Measurements from ENCODE around the gene HPS5.
A peak's percentile ranks its signal among the peaks of the same experiment; 100 is the strongest.

The HPS5 gene

GRCh38 chr11:18320617-18321016 lies 1.3 kb downstream of the HPS5 start:
- DNase-seq = no peak

DNA sequence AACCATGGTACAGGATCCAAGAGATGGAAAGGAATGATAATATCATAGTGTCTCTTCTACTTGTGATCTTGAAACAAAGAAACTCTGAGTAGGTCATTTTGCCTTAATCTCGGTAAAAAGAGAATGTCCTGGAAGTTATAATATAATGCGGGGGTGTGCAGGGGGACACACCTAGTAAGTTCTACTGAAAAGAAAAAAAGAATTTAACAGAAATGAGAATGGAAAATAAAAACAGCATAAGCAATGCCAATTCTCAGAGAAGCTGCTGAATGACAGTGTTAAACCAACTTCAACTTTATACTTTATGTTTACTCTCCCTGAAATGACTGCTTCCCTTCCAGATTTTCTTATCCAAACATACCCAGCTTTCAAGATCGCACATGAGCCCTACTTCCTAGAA lies 2.0 kb downstream of the HPS5 start:
- no peak for DNase-seq

DNA sequence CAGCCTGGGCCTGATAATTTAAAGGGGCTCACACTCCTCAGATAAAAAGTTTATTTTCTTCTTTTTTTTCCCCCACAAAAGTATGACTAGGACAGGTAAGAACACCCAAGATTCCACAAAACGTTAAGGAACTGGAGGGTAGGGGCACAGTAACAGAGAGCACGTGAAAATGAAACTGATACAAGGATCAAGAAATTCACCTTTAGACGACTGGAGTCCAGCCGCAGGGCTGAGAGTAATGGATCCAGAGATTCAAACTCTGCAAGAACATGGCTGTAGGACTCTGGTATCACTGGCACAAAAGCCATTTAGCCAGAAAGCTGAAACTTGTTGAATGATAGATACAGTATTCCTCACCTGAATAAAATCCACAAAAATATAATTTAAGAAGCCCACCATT lies 4.4 kb downstream of the HPS5 start:
- DNase-seq = no peak

DNA sequence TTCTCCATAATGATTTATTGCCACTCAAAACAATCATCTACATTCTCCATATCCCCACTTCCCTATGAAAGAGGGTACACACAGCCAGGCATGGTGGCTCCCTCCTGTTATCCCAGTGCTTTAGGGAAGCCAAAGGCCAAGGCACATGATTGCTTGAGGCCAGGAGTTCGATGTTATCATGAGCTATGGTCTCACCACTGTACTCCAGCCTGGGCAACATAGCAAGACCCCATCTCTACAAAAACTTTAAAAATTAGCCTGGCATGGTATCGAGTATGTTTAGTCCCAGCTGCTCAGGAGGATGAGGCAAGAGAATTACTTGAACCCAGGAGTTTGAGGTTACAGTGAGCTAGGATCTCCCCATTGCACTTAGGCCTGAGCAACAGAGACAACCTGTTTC lies 6.0 kb downstream of the HPS5 start:
- DNase-seq = no peak

DNA sequence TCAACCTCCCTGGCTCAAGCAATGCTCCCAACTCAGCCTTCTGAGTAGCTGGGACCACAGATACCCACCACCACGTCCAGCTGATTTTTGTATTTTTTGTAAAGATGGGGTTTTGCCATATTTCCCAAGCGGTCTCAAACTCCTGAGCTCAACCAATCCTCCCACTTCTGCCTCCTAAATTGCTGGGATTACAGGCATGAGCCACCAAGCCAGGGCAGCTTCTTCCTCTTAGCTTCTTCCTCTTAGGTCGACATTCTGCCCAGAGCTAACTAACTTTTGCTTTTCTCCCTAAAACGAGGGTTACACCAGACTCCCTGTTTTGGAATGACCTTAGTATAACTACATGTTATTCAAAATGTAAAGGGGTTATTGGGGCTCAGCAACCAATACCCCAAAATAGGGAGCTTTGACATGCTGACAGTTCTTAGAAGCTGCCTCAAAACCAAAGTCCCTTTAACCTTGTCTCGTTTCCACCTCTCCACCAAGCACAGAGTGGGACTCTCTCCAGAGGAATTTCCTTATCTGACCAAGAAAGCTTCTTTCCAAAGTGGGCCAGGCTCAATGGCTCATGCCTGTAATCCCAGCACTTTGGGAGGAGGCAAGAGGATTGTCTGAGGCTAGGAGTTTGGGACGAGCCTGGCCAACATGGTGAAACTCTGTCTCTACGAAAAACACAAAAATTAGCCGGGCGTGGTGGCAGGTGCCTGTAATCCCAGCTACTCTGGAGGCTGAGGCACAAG lies 7.0 kb downstream of the HPS5 start:
- DNase-seq = peak; percentile 61

DNA sequence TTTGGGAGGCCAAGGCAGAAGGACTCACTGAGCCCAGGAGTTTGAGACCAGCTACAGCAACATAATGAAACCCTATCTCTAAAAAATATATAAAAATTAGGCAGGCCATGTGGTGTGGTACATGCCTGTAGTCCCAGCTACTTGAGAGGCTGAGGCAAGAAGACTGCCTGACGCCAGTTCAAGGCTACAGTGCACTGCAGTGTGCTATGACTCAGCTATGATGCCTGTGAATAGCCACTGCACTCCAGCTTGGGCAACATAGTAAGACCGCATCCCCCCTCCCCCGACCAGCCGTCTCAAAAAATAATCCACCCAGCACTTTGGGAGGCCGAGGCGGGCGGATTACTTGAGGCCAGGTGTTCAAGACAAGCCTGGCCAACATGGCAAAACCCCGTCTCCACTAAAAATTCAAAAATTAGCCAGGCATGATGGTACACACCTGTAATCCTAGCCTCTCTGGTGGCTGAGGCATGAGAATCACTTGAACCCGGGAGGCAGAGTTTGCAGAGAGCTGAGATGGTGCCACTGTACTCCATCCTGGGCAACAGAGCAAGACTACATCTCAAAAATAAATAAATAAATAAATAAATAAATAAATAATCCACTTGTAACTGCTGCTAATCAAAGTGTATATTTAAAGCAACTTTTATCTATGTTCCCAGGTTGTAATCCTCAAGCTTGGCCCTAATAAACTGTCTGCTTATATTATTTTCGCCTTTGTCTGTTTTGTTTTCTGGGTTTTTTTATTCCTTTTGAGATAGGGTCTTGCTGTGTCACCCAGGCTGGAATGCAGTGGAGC lies 7.8 kb downstream of the HPS5 start:
- peak; percentile 72 for DNase-seq

- no peak for DNase-seq
Measured at GRCh38 chr11:18312663-18313420, 9.1 kb downstream of the HPS5 start.

DNA sequence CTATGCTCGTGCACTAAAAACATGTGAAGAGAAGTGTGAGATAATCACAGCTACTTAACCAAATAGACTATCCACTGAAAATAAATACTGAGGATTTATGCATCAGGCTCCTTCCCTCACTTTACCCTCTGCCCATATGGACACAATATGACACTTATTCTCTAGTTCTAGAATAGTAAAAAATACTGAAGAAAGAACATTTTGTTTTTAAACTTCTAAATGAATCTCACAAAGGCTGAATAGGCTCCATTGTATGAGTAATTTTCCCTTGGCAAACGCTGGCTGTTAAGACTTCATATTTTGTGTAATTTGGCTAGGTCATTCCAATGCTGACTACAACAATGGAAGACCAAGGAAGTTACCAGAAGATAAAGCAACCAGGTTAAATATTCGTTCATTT lies 9.9 kb downstream of the HPS5 start:
- no peak for DNase-seq

GRCh38 chr11:18310800-18311340 lies 11.1 kb downstream of the HPS5 start:
- DNase-seq = no peak

- no peak for DNase-seq
Measured at GRCh38 chr11:18309691-18310090, 12.2 kb downstream of the HPS5 start.

DNA sequence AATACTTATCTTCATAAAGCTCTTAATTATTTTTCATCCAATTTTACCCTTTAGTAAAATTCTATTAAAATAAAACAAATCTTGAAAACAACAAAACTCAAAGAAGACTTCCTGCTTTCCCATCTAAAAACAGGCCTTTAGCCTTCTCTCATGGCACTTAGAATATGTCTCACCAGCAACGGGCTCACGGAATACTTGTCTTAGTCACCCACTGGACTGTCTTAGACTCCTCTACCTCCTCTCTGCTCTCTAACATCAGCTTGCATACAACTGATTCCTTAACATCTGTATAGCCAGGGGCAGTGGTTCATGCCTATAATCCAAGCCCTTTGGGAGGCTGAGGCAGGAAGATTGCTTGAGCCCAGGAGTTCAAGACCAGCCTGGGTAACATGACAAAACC lies 13.7 kb downstream of the HPS5 start:
- DNase-seq = no peak

DNA sequence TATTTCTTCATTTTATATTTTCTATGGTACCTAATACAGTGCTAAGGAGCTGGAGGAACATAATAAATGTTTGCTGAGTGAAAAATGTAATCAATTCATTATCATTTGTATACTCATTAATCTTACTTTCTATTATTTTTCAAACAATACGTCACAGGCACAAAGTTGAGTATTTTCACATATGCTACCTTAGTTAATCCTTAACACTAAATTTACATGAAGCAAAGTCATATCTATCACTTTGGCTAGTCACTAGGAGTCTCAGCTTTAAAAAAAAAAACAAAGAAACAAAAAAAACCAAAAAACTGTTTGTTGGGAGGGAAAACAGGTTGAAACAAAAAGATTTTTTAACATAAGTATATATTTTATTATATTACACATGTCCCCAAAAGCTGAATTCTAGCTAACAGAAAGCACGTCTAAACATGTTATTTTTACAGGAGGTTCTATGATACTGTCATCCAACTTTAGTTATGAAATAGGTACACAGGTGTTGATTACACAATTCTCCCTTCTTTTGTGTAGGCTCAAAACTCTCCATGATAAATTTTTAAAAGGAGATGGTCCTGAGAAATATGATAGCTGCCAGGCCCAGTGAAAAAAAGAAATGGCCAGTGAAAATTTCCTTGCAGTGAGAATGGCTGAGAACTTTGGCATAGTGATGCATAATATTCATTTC lies 14.3 kb downstream of the HPS5 start:
- no peak for DNase-seq

DNA sequence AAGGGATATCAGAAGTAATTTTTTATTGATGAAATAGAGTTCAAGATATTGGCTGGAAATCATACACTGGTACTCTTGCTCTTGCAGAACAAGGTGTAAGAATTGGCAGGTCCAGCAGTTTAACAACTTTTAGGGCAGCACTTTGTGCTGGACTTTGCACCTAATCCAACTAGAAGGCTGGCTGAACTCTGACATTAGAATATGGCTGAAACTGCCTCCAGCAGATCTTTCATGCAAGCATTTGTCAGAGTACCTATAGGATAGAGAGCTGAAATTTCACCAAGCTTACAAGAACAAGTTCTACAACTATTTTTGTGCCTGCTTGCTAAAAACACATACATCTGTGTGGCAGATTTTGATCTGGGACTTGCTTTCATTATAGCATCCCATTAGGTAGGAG lies 17.2 kb downstream of the HPS5 start:
- DNase-seq = no peak

DNA sequence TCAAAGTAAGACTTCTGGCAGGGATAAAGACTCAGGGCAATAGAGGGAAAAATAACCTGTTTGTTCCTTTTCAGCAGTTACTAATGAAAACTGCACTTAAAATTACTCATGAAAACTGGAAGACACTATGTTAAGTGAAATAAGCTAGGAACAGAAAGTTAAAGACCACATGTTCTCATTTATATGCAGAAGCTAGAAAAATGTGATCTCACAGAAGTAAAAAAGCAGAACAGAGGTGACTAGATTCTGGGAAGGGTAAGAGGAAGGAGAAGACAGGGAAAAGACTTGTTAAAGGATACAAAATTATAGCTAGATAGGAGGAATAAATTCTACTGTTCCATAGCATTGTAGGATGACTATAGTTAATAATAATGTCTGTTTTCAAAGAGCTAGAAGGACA lies 22.2 kb downstream of the HPS5 start:
- no peak for DNase-seq

DNA sequence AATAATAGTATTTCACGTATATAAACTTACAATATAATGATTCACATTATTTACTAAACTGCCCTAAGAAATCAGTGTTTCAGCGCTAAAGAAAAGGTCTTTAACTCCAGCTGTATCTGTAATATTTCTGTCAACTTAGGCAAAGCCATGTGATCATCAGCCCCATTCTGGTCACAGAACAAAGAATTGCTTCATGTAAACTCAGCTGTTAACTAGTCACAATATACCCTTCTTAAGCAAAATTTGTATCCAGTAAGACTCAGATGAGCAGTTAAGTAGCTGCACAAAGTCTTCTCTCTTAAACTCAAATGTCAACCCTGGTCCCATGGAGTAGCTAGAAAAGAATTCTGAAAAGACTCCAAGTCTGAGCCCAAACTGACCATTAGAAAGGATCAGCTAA lies 26.6 kb downstream of the HPS5 start:
- DNase-seq = no peak

GRCh38 chr11:18294862-18295261 lies 27.1 kb downstream of the HPS5 start:
- no peak for DNase-seq

DNA sequence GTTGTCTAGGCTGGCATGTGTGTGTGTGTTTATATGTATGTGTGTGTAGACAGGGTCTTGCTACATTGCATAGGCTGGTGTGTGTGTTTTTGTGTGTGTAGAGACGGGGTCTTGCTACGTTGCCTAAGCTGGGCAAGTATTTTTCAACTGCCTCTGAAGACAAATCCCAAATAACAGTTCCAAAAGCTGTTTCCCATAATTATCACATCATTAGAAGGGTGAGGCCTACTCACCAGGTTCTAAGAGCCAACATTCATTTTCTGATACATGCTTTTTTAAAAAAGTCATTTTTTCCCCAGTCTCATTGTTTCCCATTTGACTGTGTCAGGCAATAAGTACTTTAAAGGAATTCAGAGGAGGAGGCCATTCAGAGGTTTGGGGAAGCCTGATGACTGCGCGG lies 33.0 kb downstream of the HPS5 start:
- DNase-seq = no peak

DNA sequence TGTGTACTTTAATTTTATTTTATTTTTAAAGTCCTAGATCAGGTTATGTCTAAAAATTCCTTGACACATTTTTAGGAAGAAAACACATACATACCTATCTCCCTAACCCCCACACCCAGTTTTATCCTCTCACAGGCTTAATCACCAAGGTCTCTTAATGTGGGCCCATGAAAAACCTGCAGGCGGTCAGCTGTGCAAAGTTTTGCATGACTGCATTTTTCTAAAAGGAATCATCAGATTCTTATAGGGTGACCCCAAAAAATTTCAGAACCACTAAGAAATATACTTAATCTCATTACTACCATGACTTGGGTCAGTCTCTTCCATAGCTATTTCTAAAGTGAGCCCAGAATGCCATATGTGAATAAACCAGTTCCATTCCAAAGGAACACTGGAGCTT lies 36.1 kb downstream of the HPS5 start:
- no peak for DNase-seq

DNA sequence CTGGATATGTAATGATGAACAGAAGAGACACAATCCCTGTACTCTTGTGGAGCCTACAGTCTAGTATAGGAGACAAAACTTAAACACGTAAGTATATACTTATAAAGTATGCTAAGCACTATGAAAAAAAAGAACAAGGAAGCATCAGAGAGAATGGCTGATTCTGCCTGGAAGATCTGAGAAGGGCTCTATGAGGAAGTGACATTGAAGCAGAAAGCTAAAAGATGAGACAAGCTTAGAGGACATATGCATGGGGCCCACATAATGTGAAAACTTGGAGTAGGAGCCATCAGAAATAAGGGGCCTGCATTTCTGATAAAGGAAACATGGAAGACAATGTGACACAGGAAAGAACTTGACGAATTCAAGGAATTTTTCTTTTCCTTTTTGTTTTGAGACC lies 39.3 kb downstream of the HPS5 start:
- no peak for DNase-seq

- no peak for DNase-seq
Measured at GRCh38 chr11:18280438-18281045, 41.4 kb downstream of the HPS5 start.

- DNase-seq = no peak
Measured at GRCh38 chr11:18277565-18278271, 44.2 kb downstream of the HPS5 start.

GRCh38 chr11:18271206-18271605 lies 50.7 kb downstream of the HPS5 start:
- DNase-seq = no peak

Data from islet precursor cell (in vitro differentiated cells).